DMS79 treated with DMSO at 0.1 percent for 48 hours (cell line): Measurements from ENCODE around the gene PSMC3.
A peak's percentile ranks its signal among the peaks of the same experiment; 100 is the strongest.

Experiments used
- DNase-seq: peaks from one replicate; lab custom pipeline; 2025; lab: John Stamatoyannopoulos, UW

PSMC3 gene

GRCh38 chr11:47375546-47376085 lies 50.6 kb downstream of the PSMC3 start:
- no peak for DNase-seq

- DNase-seq: no peak
Observed at GRCh38 chr11:47375020-47375419, 51.2 kb downstream of the PSMC3 start.

- no peak for DNase-seq
Observed at GRCh38 chr11:47374720-47375019, 51.6 kb downstream of the PSMC3 start.

- DNase-seq: peak; percentile 44
Observed at GRCh38 chr11:47373876-47374719, 52.1 kb downstream of the PSMC3 start.

- DNase-seq: no peak
Observed at GRCh38 chr11:47372422-47372821, 53.8 kb downstream of the PSMC3 start.

GRCh38 chr11:47369676-47370075 lies 56.6 kb downstream of the PSMC3 start:
- no peak for DNase-seq
